Sigmoid colon (tissue), 7 donors: ENCODE results near the gene EVL. TPM values are rescaled to one million over a fixed set of nuclear protein-coding genes. Genes with fewer than 3 reads are reported as not detected.

Source experiments
- DNase-seq: peaks from one replicate; pipeline ENCODE4 v3.0.0-alpha.2; 2019
- H3K27ac ChIP-seq, 4 donors: fragments of 200-600 bp; sonication (generic); one replicate each; pipeline ENCODE4 v1.5.1; 2016 to 2019; ENCODE audit warnings: mild to moderate bottlenecking in 1 of 4
- H3K27me3 ChIP-seq, 3 donors: fragments of 200-600 bp; sonication (generic); one replicate each; pipeline ENCODE4 v1.5.1; 2019; ENCODE audit warnings: mild to moderate bottlenecking in 1 of 3
- H3K36me3 ChIP-seq, 4 donors: fragments of 200-600 bp; sonication (generic); one replicate each; pipeline ENCODE4 v1.5.1; 2016 to 2019
- H3K4me1 ChIP-seq, 4 donors: fragments of 200-600 bp; sonication (generic); one replicate each; pipeline ENCODE4 v1.5.1; 2017 to 2019
- H3K4me3 ChIP-seq, 4 donors: fragments of 200-600 bp; sonication (generic); one replicate each; pipeline ENCODE4 v1.5.1; 2017 to 2019; ENCODE audit warnings: mild to moderate bottlenecking in 2 of 4, moderate library complexity in 1 of 4
- H3K9me3 ChIP-seq, 4 donors: fragments of 200-600 bp in 3 of 4; sonication (generic) in 3 of 4; one replicate each; pipeline versions ENCODE4 v1.5.1 to v1.6.1; 2013 to 2019
- CTCF ChIP-seq, 4 experiments: fragments of 450-650 bp in 3 of 4; fragments of 200-600 bp in 1 of 4; IDR thresholded peaks; one replicate each; pipeline ENCODE4 v1.5.1; 2016 to 2019; ENCODE audit warnings: antibody characterized with exemption in 4 of 4, mild to moderate bottlenecking in 3 of 4, moderate library complexity in 2 of 4
- EP300 ChIP-seq, 4 donors: sonication (generic); formaldehyde crosslinking; IDR thresholded peaks; one replicate each; pipeline ENCODE4 v1.6.1; 2017; ENCODE audit warnings: antibody characterized with exemption in 4 of 4
- POLR2A ChIP-seq, 2 donors: fragments of 450-650 bp; IDR thresholded peaks; one replicate each; pipeline ENCODE4 v1.6.1; 2016; ENCODE audit warnings: antibody characterized with exemption in 2 of 2, mild to moderate bottlenecking in 2 of 2, moderate library complexity in 2 of 2
- POLR2AphosphoS5 ChIP-seq, 4 donors: sonication (generic); formaldehyde crosslinking; IDR thresholded peaks; one replicate each; pipeline ENCODE4 v1.6.1; 2017; ENCODE audit warnings: antibody characterized with exemption in 4 of 4
- WGBS, 2 donors: extraction: QIAGEN DNeasy Blood & Tissue Kit; methylation state at CpG; one replicate each; pipeline ENCODE4 v1.1.7; 2013; 5-methylcytosine and 5-hydroxymethylcytosine counted together
- intact Hi-C: fragments of 100-400 bp; cut with DNase I; formaldehyde crosslinking; loops from one replicate; pipeline ENCODE4 v1.15.1; 2023
- polyA plus RNA-seq, 3 donors: library from polyadenylated mRNA; stranded (reverse); fragments of 200-250 nt; gene quantifications; one replicate each; pipeline ENCODE4 v1.2.3, GENCODE V29; 2013
- total RNA-seq, 4 donors: library from RNA; depleted of rRNA; stranded (reverse); fragments of >200 nt; gene quantifications; one replicate each; pipeline ENCODE4 v1.1.0, GENCODE V29; 2016
- donor health status: healthy with polysubstance abuse.
- donor health status: Bipolar disorder and iron deficiency.
- donor health status: healthy.

Gene EVL
- total and polyA plus RNA-seq, 7 donors = 6.5 to 100 (median 27.5) TPM

- 44 to 64% methylated on average over 3 of the region's 3 CpGs for WGBS, 2 donors
- Histone ChIP-seq H3K4me1 (peaks cover 0 to 27% (median 20%) of the 10 kb centered on the region in 4 donors), H3K27ac (peak overlapping the region in 3 of 4 donors; percentile 11 to 44 (median 43))
Observed at GRCh38 chr14:100048786-100049185, 16.4 kb upstream of the EVL start.

GRCh38 chr14:100049220-100049619, 16.0 kb upstream of the EVL start:
- Histone ChIP-seq H3K4me1 (peaks cover 0 to 27% (median 20%) of the 10 kb centered on the region in 4 donors), H3K4me3 (no peak overlapping the region), H3K9me3 (no peaks in the 10 kb centered on the region), H3K27ac (peak overlapping the region in 3 of 4 donors; percentile 11 to 44 (median 43)), H3K36me3 (no peaks in the 10 kb centered on the region), H3K27me3 (no peaks in the 10 kb centered on the region)
- intact Hi-C loops = no loop called here
- WGBS, 2 donors = 37 to 69% methylated on average over 2 of the region's 2 CpGs
- TF ChIP-seq EP300 (IDR thresholded peaks at IDR 0.05) (no peak), CTCF (IDR thresholded peaks at IDR 0.05) (no peak), POLR2A (IDR thresholded peaks at IDR 0.05) (no peak), POLR2AphosphoS5 (IDR thresholded peaks at IDR 0.05) (peak; percentile 44 to 73 (median 58))
- no peak for DNase-seq

More at GRCh38 chr14:100048786-100049185, 16.4 kb upstream of the EVL start:
- intact Hi-C loops = no loop called here
- H3K36me3 ChIP-seq = no peaks in the 10 kb centered on the region
- H3K9me3 ChIP-seq = no peaks in the 10 kb centered on the region
- H3K4me3 ChIP-seq = no peak overlapping the region
- no peak for DNase-seq
- TF ChIP-seq POLR2A (IDR thresholded peaks at IDR 0.05) (no peak), CTCF (IDR thresholded peaks at IDR 0.05) (no peak), EP300 (IDR thresholded peaks at IDR 0.05) (no peak)
- H3K27me3 ChIP-seq = no peaks in the 10 kb centered on the region

GRCh38 chr14:100051103-100051502, 14.1 kb upstream of the EVL start:
- intact Hi-C loops = no loop called here
- WGBS, 2 donors = 85 to 93% methylated on average over 2 of the region's 2 CpGs
- Histone ChIP-seq H3K9me3 (no peaks in the 10 kb centered on the region), H3K4me3 (no peak overlapping the region), H3K27ac (no peak overlapping the region), H3K36me3 (no peaks in the 10 kb centered on the region), H3K27me3 (no peaks in the 10 kb centered on the region), H3K4me1 (peaks cover 0 to 20% (median 18%) of the 10 kb centered on the region in 4 donors)
- no peak for DNase-seq
- TF ChIP-seq POLR2A (IDR thresholded peaks at IDR 0.05) (no peak), POLR2AphosphoS5 (IDR thresholded peaks at IDR 0.05) (no peak), CTCF (IDR thresholded peaks at IDR 0.05) (no peak), EP300 (IDR thresholded peaks at IDR 0.05) (no peak)

GRCh38 chr14:100051543-100051942, 13.7 kb upstream of the EVL start:
- no peak overlapping the region for H3K27ac ChIP-seq
- WGBS, 2 donors = 65 to 72% methylated on average over 5 of the region's 5 CpGs

More at GRCh38 chr14:100051543-100051942, 13.7 kb upstream of the EVL start:
- Histone ChIP-seq H3K36me3 (no peaks in the 10 kb centered on the region), H3K4me1 (peaks cover 0 to 20% (median 18%) of the 10 kb centered on the region in 4 donors), H3K4me3 (no peak overlapping the region), H3K9me3 (no peaks in the 10 kb centered on the region), H3K27me3 (no peaks in the 10 kb centered on the region)
- no peak for DNase-seq
- intact Hi-C loops = no loop called here
- no peak for TF ChIP-seq POLR2A (IDR thresholded peaks at IDR 0.05)
- no peak for TF ChIP-seq CTCF (IDR thresholded peaks at IDR 0.05)
- TF ChIP-seq POLR2AphosphoS5 (IDR thresholded peaks at IDR 0.05) = no peak
- no peak for TF ChIP-seq EP300 (IDR thresholded peaks at IDR 0.05)
